Mesenchymal stem cell (in vitro differentiated cells and primary cell): ENCODE measurements around the gene ABI2.

Source experiments
- DNase-seq: peaks from one replicate; pipeline ENCODE4 v3.0.0-alpha.2; 2013
- H2AFZ ChIP-seq: one replicate; pipeline ENCODE4 v1.6.1; 2013; ENCODE audit warnings: low read depth, mild to moderate bottlenecking, control low read depth, inconsistent platforms, low read length, moderate library complexity
- H2AK5ac ChIP-seq: 2 replicates; pipeline ENCODE4 v1.6.1; 2013; ENCODE audit warnings: low read length, moderate library complexity, mild to moderate bottlenecking, inconsistent platforms; ENCODE audit not compliant: severe bottlenecking
- H2BK120ac ChIP-seq: one replicate; pipeline ENCODE4 v1.6.1; 2013; ENCODE audit warnings: low read depth, mild to moderate bottlenecking, inconsistent platforms, low read length, moderate library complexity
- H2BK12ac ChIP-seq, 2 experiments: one replicate each; pipeline ENCODE4 v1.6.1; 2013; ENCODE audit warnings: inconsistent platforms in 2 of 2, low read length in 2 of 2, mild to moderate bottlenecking in 2 of 2, moderate library complexity in 2 of 2, control low read depth in 1 of 2
- H2BK15ac ChIP-seq: one replicate; pipeline ENCODE4 v1.6.1; 2013; ENCODE audit warnings: mild to moderate bottlenecking, low read depth, inconsistent platforms; ENCODE audit not compliant: poor library complexity, severe bottlenecking
- H2BK5ac ChIP-seq: 2 replicates; pipeline ENCODE4 v1.6.1; 2013; ENCODE audit warnings: low read depth, mild to moderate bottlenecking, low read length, control low read depth, inconsistent platforms; ENCODE audit not compliant: poor library complexity, severe bottlenecking
- H3K14ac ChIP-seq, 2 experiments: one replicate each; pipeline ENCODE4 v1.6.1; 2013; ENCODE audit warnings: inconsistent platforms in 2 of 2, low read length in 2 of 2, control low read depth in 1 of 2, mild to moderate bottlenecking in 1 of 2, moderate library complexity in 1 of 2
- H3K18ac ChIP-seq, 2 experiments: one replicate each; pipeline ENCODE4 v1.6.1; 2013; ENCODE audit warnings: inconsistent platforms in 2 of 2, low read length in 2 of 2, control low read depth in 1 of 2, low read depth in 1 of 2, mild to moderate bottlenecking in 1 of 2
- H3K23ac ChIP-seq, 2 experiments: one replicate each; pipeline ENCODE4 v1.6.1; 2013; ENCODE audit warnings: inconsistent platforms in 2 of 2, low read length in 2 of 2, mild to moderate bottlenecking in 2 of 2, moderate library complexity in 2 of 2, control low read depth in 1 of 2
- H3K27ac ChIP-seq: 2 replicates; pipeline ENCODE4 v1.5.1; 2013; ENCODE audit warnings: mild to moderate bottlenecking, moderate library complexity, low read length, control low read depth, inconsistent platforms; ENCODE audit not compliant: poor library complexity, severe bottlenecking
- H3K27me3 ChIP-seq, 2 experiments: 2 replicates each; pipeline versions ENCODE4 v1.6.1 to v1.7.0; 2013; ENCODE audit warnings: low read length in 2 of 2, mild to moderate bottlenecking in 2 of 2, moderate library complexity in 2 of 2, control low read depth in 1 of 2, inconsistent platforms in 1 of 2; ENCODE audit not compliant: control insufficient read depth in 1 of 2, insufficient read depth in 1 of 2
- H3K36me3 ChIP-seq, 2 experiments: 2 replicates each; pipeline versions ENCODE4 v1.6.1 to v1.7.0; 2013; ENCODE audit warnings: low read length in 2 of 2, control low read depth in 1 of 2, inconsistent platforms in 1 of 2, low read depth in 1 of 2, mild to moderate bottlenecking in 1 of 2; ENCODE audit not compliant: insufficient read depth in 2 of 2, control insufficient read depth in 1 of 2
- H3K4ac ChIP-seq, 2 experiments: one replicate each; pipeline ENCODE4 v1.6.1; 2013; ENCODE audit warnings: inconsistent platforms in 2 of 2, low read length in 2 of 2, mild to moderate bottlenecking in 2 of 2, moderate library complexity in 2 of 2, control low read depth in 1 of 2, low read depth in 1 of 2
- H3K4me1 ChIP-seq: 2 replicates; pipeline ENCODE4 v1.6.1; 2013; ENCODE audit warnings: low read depth, low read length, control low read depth; ENCODE audit not compliant: control insufficient read depth, insufficient read depth
- H3K4me2 ChIP-seq: 2 replicates; pipeline ENCODE4 v1.6.1; 2013; ENCODE audit warnings: low read length, mild to moderate bottlenecking, inconsistent platforms; ENCODE audit not compliant: poor library complexity, severe bottlenecking
- H3K4me3 ChIP-seq, 2 experiments: 2 replicates each; pipeline versions ENCODE4 v1.5.1 to v1.7.0; 2013; ENCODE audit warnings: low read length in 2 of 2, mild to moderate bottlenecking in 2 of 2, control low read depth in 1 of 2, low read depth in 1 of 2; ENCODE audit not compliant: insufficient read depth in 1 of 2
- H3K79me1 ChIP-seq: replicated peaks from 2 replicates; pipeline ENCODE4 v1.6.1; 2013; ENCODE audit warnings: mild to moderate bottlenecking, control low read depth, low read length, inconsistent platforms; ENCODE audit not compliant: poor library complexity, severe bottlenecking
- H3K9ac ChIP-seq: 2 replicates; pipeline ENCODE4 v1.7.0; 2013; ENCODE audit warnings: mild to moderate bottlenecking, low read length, moderate library complexity
- H3K9me3 ChIP-seq: 2 replicates; pipeline ENCODE4 v1.7.0; 2013; ENCODE audit warnings: mild to moderate bottlenecking, low read length; ENCODE audit not compliant: control insufficient read depth
- H4K8ac ChIP-seq: one replicate; pipeline ENCODE4 v1.6.1; 2013; ENCODE audit warnings: inconsistent platforms, mild to moderate bottlenecking, low read length, moderate library complexity
- H4K91ac ChIP-seq: one replicate; pipeline ENCODE4 v1.6.1; 2013; ENCODE audit warnings: mild to moderate bottlenecking, low read length, inconsistent platforms
- WGBS: methylation state at CpG from one replicate; pipeline ENCODE4 v1.1.7; 2013; ENCODE audit warnings: mixed read lengths; 5-methylcytosine and 5-hydroxymethylcytosine counted together

The ABI2 gene

DNA sequence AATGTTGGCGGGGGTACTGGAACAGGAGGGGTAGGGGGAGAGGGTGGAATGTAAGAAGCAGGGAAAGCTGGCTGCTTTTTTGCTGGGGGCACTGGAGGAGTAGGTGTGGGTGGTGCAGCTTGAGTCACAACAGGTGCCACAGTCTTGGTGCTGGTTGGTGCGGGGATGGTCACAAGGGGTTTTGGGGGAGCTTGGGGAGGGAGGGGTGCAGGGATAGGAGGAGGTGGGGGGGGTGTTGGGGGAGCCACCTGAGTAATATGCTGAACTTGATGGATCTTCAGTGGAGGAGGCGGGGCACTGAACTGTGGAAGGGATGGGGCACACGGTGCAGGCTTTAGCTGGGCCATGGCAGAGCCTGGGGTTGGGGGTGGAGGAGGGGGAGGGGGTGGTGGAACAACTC is 112.5 kb downstream of the ABI2 start:
- Histone ChIP-seq H3K4me1 (peaks cover 4% of the 10 kb centered on the region), H3K9ac (no peak overlapping the region), H4K91ac (no peak overlapping the region), H3K27ac (no peak overlapping the region), H3K14ac (no peak overlapping the region), H2BK120ac (no peak overlapping the region), H2BK15ac (no peak overlapping the region), H2AK5ac (no peak overlapping the region), H3K9me3 (no peaks in the 10 kb centered on the region), H2BK5ac (no peak overlapping the region), H3K23ac (no peak overlapping the region), H3K4me2 (no peak overlapping the region), H4K8ac (no peak overlapping the region), H3K4me3 (no peak overlapping the region), H3K4ac (no peak overlapping the region), H3K18ac (no peak overlapping the region), H3K36me3 (peaks cover 35 to 92% of the 10 kb centered on the region in 2 experiments), H2BK12ac (no peak overlapping the region), H3K27me3 (no peaks in the 10 kb centered on the region), H3K79me1 (peaks cover 24% of the 10 kb centered on the region), H2AFZ (no peak overlapping the region)
- DNase-seq: no peak
- WGBS: 100% methylated on average over 4 of the region's 4 CpGs

DNA sequence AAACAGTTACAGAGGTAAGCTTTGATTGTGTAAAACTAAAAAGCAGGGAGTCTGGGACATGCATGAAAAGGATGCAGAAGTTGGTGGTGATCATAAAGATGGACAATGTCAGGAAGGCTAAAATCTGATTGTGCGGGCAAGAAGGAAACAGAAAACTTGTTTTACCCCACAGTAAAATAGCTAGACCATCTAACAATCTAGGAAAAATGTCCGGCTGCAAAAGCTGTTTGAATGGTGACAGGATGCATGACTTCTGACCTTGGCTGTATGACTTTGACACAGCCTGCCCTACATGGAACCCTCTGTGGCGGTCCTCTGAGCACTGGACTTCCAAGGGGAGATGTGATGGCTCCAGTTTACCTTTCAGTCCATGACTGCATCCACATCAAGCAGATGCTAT is 113.3 kb downstream of the ABI2 start:
- Histone ChIP-seq H2AK5ac (no peak overlapping the region), H4K8ac (no peak overlapping the region), H3K36me3 (peaks cover 34 to 92% of the 10 kb centered on the region in 2 experiments), H3K4me1 (peaks cover 4% of the 10 kb centered on the region), H3K4ac (no peak overlapping the region), H2AFZ (no peak overlapping the region), H3K27me3 (no peaks in the 10 kb centered on the region), H3K79me1 (peaks cover 23% of the 10 kb centered on the region), H4K91ac (no peak overlapping the region), H3K4me2 (no peak overlapping the region), H3K18ac (no peak overlapping the region), H3K14ac (no peak overlapping the region), H3K9ac (no peak overlapping the region), H3K27ac (no peak overlapping the region), H2BK120ac (no peak overlapping the region), H2BK12ac (no peak overlapping the region), H2BK5ac (no peak overlapping the region), H2BK15ac (no peak overlapping the region), H3K23ac (no peak overlapping the region), H3K9me3 (no peaks in the 10 kb centered on the region), H3K4me3 (no peak overlapping the region)
- DNase-seq: no peak
- 90% methylated on average over 3 of the region's 3 CpGs for WGBS

DNA sequence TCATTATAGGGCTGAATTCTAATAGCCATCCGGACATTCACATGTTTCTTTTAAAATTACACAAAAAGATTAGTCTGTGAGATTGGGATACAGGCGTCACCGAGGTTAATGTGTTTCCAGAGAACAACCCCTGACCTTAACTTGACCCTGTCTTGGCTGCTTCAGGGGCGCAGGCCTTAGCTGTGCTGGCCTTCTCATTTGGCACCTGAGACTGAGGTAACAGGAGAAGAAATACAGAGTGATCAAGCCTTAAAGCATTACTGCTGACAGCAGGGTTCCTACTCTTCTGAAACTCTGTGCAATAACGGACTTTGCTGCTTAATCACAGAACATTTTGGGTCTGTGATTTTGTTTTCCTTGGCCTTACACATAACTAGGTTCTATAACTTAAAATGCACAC is 114.3 kb downstream of the ABI2 start:
- Histone ChIP-seq H3K36me3 (peaks cover 32 to 92% of the 10 kb centered on the region in 2 experiments), H2BK120ac (no peak overlapping the region), H3K79me1 (peaks cover 21% of the 10 kb centered on the region), H2BK5ac (no peak overlapping the region), H2AK5ac (no peak overlapping the region), H3K4me3 (no peak overlapping the region), H3K23ac (no peak overlapping the region), H3K4me1 (peaks cover 4% of the 10 kb centered on the region), H3K9me3 (no peaks in the 10 kb centered on the region), H4K91ac (no peak overlapping the region), H2BK12ac (no peak overlapping the region), H3K27me3 (no peaks in the 10 kb centered on the region), H2AFZ (no peak overlapping the region), H3K9ac (no peak overlapping the region), H3K27ac (no peak overlapping the region), H3K4ac (no peak overlapping the region), H2BK15ac (no peak overlapping the region), H3K4me2 (no peak overlapping the region), H4K8ac (no peak overlapping the region), H3K14ac (no peak overlapping the region), H3K18ac (no peak overlapping the region)
- 97% methylated on average over 5 of the region's 5 CpGs for WGBS
- DNase-seq: no peak

DNA sequence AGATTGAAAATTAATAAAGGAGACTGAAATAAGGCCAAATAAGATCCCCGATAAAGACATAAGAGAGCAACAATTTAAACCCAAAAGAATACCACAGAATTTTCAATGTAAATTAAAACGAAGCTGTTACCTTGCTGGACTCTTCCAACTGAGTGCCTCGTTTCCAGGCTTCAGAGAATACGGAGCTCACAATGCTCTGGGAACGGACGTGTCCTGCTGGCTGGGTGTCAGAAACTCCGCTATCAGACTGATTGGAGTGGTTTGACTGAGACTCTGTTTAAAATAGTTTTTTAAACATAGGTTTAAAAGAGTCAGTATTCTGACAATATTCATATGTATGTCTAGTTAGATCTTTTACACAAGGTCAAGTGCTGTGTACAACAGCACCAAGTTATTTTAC is 116.5 kb downstream of the ABI2 start:
- Histone ChIP-seq H2BK12ac (no peak overlapping the region), H3K36me3 (peaks cover 29 to 91% of the 10 kb centered on the region in 2 experiments), H3K14ac (no peak overlapping the region), H3K79me1 (peaks cover 15% of the 10 kb centered on the region), H2BK15ac (no peak overlapping the region), H3K18ac (no peak overlapping the region), H3K4me1 (peaks cover 4% of the 10 kb centered on the region), H3K27ac (no peak overlapping the region), H2AK5ac (no peak overlapping the region), H3K27me3 (no peaks in the 10 kb centered on the region), H2AFZ (no peak overlapping the region), H4K8ac (no peak overlapping the region), H3K4me3 (no peak overlapping the region), H4K91ac (no peak overlapping the region), H3K9ac (no peak overlapping the region), H3K23ac (no peak overlapping the region), H3K9me3 (no peaks in the 10 kb centered on the region), H3K4me2 (no peak overlapping the region), H2BK5ac (no peak overlapping the region), H3K4ac (no peak overlapping the region), H2BK120ac (no peak overlapping the region)
- DNase-seq: no peak
- WGBS: 98% methylated on average over 6 of the region's 7 CpGs
